GM06990 (cell line): ENCODE measurements around the gene TNPO1.
A peak's percentile ranks its signal among the peaks of the same experiment; 100 is the strongest.

Source experiments
- DNase-seq: peaks from one replicate; pipeline ENCODE4 v3.0.0-alpha.2; 2011; ENCODE audit not compliant: insufficient read length; ENCODE audit errors: extremely low read depth
- H3K27me3 ChIP-seq: replicated peaks from 2 replicates; pipeline ENCODE4 v1.6.0; 2011; ENCODE audit warnings: low read length; ENCODE audit not compliant: control insufficient read depth, insufficient read depth
- H3K36me3 ChIP-seq: 2 replicates; pipeline ENCODE4 v1.5.1; 2011; ENCODE audit warnings: low read length; ENCODE audit not compliant: control insufficient read depth, insufficient read depth
- H3K4me3 ChIP-seq: replicated peaks from 2 replicates; pipeline ENCODE4 v1.5.1; 2011; ENCODE audit warnings: low read depth, mild to moderate bottlenecking, control low read depth, low read length
- TF ChIP-seq, protein P1 (sequence below): IDR thresholded peaks from 2 replicates; pipeline ENCODE4 v1.5.1; 2011; ENCODE audit warnings: low read length, control low read depth, mild to moderate bottlenecking, inconsistent platforms; ENCODE audit not compliant: insufficient read depth, poor library complexity, severe bottlenecking

The TNPO1 gene

DNA sequence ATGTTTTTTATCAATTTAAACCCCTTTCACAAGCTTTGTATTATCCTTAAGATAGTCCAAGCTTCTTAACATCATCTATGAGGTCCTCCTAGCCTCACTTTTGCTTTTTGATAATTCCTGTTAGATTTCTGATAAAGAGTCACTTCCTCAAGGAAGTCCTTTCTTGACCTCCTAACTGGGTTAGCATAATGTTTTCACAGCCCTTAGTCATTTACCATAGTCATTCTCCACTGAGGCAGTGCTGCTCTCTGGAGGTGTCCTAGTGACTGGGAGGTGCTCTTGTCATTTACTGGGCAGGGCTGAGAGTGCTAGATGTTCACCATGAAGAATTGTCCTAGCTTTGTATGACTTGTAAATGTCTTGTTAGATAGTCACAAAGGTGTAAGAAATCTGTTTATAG is 26.4 kb downstream of the TNPO1 start:
- no peak for DNase-seq
- H3K4me3 ChIP-seq, result no peak overlapping the region
- H3K27me3 ChIP-seq, result no peaks in the 10 kb centered on the region
- H3K36me3 ChIP-seq, result no peaks in the 10 kb centered on the region
- TF ChIP-seq, protein P1, sequence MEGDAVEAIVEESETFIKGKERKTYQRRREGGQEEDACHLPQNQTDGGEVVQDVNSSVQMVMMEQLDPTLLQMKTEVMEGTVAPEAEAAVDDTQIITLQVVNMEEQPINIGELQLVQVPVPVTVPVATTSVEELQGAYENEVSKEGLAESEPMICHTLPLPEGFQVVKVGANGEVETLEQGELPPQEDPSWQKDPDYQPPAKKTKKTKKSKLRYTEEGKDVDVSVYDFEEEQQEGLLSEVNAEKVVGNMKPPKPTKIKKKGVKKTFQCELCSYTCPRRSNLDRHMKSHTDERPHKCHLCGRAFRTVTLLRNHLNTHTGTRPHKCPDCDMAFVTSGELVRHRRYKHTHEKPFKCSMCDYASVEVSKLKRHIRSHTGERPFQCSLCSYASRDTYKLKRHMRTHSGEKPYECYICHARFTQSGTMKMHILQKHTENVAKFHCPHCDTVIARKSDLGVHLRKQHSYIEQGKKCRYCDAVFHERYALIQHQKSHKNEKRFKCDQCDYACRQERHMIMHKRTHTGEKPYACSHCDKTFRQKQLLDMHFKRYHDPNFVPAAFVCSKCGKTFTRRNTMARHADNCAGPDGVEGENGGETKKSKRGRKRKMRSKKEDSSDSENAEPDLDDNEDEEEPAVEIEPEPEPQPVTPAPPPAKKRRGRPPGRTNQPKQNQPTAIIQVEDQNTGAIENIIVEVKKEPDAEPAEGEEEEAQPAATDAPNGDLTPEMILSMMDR, result no peak

DNA sequence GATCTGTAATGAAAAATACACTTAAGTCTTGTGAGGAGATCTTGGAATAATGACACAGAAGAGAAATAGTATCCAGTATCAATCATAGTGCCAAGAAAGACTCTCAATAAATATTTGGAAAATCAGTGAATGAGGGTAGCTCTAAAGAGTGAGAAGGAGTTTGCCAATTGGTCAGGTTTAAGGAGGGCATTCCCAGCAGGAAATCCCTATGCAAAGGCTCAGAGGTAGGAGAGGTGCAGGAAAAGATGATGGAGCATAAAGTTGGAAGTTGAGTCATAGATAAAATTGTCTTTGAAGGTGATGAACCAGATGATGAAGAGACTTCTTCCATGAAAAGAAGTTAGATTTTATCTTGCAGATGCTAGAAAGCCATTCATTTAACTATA is 27.8 kb downstream of the TNPO1 start:
- DNase-seq, result no peak
- TF ChIP-seq, protein P1, result no peak
- Histone ChIP-seq H3K4me3 (no peak overlapping the region), H3K27me3 (no peaks in the 10 kb centered on the region), H3K36me3 (no peaks in the 10 kb centered on the region)

DNA sequence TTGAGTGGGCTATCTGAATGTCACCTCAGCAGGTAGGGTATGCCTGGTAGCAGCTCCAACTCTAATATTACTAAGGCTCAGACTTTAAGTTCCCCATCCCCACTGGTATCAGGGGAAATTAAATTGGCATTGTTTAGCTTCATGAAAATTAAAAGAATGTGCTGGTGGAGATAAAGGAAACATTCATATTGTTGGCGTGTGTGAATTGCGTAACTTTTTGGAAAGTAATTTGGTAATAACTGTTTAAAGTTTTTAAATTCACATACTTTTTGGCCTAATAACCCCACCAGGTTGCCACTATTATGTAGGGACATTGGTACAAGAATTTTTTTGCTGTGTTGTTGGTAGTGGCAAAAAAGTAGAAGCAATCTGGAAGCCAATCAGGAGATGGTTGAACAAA is 29.4 kb downstream of the TNPO1 start:
- no peak for DNase-seq

DNA sequence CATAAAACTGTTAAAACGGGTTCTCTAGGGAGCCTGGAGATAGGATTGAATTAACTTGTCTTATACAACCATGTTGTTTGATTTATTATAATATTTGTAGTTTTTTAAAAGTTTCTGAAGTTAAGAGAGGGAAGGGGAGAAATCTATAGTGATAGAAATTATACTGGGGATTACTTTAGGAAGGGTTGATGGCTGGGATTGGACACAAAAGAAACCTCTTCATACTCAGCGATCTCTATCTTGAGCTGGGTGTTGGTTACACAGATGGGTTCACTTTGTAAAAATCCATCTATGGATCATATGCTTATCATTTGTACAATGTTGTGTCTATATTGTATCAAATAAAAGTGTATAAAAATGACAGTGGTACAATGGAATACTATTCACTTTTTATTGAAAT is 30.0 kb downstream of the TNPO1 start:
- Histone ChIP-seq H3K4me3 (no peak overlapping the region), H3K36me3 (no peaks in the 10 kb centered on the region), H3K27me3 (no peaks in the 10 kb centered on the region)
- no peak for DNase-seq
- TF ChIP-seq, protein P1, result no peak

More for the DNA sequence above, 29.4 kb downstream of the TNPO1 start:
- TF ChIP-seq, protein P1, result no peak
- Histone ChIP-seq H3K36me3 (no peaks in the 10 kb centered on the region), H3K4me3 (no peak overlapping the region), H3K27me3 (no peaks in the 10 kb centered on the region)

DNA sequence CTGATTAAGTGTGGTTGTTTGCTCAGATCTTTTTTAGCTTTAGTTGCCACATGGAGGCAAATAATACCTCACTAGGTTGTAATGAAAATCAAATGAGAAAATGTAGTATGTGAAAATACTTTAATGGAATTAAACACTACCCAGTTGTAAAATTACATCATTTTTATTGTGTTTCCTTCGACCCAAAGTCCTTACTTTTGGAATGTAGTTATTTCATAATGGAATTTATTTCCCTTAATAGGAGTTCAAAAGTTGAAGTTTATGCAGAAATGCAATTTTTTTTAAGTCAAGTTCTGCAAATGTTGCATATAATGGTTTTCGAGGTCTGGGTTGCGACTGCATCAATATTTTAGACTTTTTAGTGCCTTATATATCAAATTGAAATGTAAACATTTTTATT is 31.0 kb downstream of the TNPO1 start:
- no peak for DNase-seq
- TF ChIP-seq, protein P1, result no peak
- no peaks in the 10 kb centered on the region for H3K27me3 ChIP-seq
- H3K4me3 ChIP-seq, result peak overlapping the region; percentile 88
- H3K36me3 ChIP-seq, result peaks cover 3% of the 10 kb centered on the region; the same call in 1 of the 2 replicates

DNA sequence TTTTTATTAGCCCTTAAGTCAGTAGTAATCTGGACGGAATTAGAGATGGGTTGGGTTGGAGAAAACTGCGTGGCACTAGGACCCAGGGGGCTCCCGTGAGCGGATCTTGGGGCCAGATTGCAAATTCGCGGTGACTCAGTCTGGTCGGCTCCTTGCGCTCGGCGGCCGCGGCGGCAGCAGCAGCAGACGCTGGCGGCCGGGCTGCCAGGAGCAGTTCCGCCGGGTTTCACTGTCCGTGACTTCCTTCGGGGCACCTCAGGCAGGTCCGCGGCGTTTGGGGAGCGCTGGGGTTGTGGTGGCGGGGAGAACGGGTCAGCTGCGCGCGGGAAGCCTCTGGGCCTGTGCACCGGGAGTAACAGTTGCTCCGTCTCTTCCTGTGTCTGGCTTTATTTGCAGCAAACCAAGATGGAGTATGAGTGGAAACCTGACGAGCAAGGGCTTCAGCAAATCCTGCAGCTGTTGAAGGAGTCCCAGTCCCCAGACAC is 31.6 kb downstream of the TNPO1 start:
- no peaks in the 10 kb centered on the region for H3K27me3 ChIP-seq
- DNase-seq, result peak; percentile 88
- TF ChIP-seq, protein P1, result no peak

More for the DNA sequence above, 31.6 kb downstream of the TNPO1 start:
- H3K4me3 ChIP-seq, result peak overlapping the region; percentile 88
- H3K36me3 ChIP-seq, result peaks cover 3% of the 10 kb centered on the region; the same call in 1 of the 2 replicates
